MM.1S (cell line): ENCODE results near the gene CAMKK2.
"Not testable (repeated sequence)": the region's sequence is repeated elsewhere in the genome, so short reads cannot be mapped to it uniquely, and the experiment has no call there.

ENCODE experiments used
- CTCF ChIP-seq: fragments of 300-600 bp; sonication (generic); IDR thresholded peaks from 2 replicates; pipeline ENCODE4 v1.5.1; 2016; ENCODE audit warnings: antibody characterized with exemption, low read length, mixed read lengths
- EZH2 ChIP-seq: fragments of 300-600 bp; sonication (generic); optimal IDR thresholded peaks from 2 replicates; pipeline ENCODE3; 2017; ENCODE audit warnings: low read depth, mild to moderate bottlenecking, antibody characterized with exemption, low read length, mixed read lengths

GRCh38 chr12:121201140-121201539 lies 95.4 kb downstream of the CAMKK2 start:
- not testable (repeated sequence) for TF ChIP-seq CTCF, EZH2
